NOMO-1 treated with dmso at 0.1 percent for 144 hours (cell line): ENCODE results near the gene SERTM1.
A peak's percentile ranks its signal among the peaks of the same experiment; 100 is the strongest.

Experiments used
- DNase-seq: peaks from one replicate; lab custom pipeline; 2025; ENCODE audit not compliant: unreplicated experiment; lab: John Stamatoyannopoulos, UW

SERTM1 gene

DNA sequence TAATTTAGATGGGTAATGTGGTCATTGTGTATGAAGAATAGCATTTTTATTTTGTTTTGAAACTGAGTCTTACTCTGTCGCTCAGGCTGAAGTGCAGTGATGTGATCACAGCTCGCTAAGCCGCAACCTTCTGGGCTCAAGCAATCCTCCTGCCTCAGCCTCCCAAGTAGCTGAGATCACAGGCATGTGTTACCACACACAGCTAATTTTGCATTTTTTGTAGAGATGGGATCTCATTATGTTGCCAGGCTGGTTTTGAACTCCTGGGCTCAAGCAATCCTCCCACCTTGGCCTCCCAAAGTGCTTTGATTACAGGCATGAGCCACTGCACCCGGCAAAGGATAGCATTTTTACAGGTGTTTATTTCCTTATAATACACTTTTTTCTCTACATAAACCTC is 36.6 kb downstream of the SERTM1 start:
- DNase-seq: no peak

DNA sequence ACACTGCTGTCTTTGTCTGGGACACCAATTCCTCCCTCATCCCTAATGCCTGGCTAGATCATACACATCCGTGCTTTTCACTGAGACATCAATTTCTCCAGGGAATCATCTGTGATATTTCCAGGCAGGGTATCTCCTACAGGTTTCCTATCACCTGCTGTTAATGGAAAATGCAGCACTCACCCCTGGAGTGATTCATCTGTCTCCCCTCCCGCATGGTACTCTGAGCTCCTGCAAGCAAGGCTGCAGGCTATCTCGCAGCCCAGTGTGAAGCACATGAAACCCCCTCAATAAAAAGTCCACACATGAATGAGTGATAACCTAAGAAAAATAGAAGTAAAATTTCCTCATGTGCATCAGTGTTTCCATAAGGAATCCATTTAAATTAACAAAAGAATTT is 38.5 kb downstream of the SERTM1 start:
- DNase-seq: no peak

DNA sequence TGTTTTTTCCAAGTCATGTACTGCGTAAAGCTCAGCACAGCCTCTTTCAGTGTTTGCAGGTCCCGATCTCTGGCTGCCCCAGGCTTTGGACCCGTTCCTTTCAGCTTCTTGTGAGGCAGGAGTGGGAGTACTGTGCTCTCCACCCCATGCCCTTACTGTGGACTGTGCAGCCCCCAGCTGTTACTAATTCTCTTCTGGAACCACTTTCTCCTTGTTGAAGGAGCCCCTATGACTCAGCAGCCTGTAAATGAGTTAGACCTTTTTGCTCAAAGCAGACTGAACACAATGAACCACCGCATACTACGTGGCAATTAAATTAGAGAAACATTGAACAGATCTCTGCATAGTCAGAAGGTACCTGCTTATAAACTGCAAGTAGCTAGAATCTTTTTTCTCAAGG is 39.0 kb downstream of the SERTM1 start:
- no peak for DNase-seq

DNA sequence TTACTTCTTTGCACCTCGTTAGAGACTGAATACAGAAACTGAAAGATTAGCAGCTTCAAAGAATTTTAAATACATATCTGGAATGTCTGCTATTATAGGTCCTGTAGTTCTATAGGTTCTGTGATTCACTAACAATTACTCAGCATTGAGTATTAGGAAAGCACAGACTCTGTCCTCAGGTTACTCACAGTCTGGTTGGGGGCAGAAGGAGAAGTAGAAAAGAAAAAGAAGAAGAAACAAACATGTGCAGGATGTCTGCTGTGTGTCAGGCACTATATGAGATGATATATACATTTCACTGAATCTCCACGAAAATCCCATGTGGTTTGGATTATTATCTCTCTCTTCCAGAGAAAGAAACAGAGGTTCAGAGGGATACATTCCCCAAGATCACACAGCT is 40.1 kb downstream of the SERTM1 start:
- DNase-seq: no peak

DNA sequence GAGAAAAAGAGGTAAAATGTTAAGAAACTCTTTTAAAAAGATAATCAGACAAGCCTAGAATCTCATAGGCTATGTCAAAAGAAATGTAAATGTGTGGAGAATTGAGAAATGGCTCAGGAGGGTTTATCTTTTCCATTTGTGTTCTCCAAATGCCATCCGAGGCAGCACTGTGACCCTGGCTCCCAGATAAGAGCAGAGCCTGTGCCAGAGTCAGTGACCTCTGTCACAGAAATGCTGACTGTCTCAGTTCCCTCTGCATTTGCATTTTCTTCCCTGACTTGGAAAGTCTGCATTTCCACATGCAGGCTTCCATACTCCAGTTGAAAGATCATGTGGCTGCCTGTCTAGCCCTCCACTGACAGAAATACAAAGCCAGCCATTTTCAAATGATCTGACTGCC is 42.0 kb downstream of the SERTM1 start:
- DNase-seq: no peak

DNA sequence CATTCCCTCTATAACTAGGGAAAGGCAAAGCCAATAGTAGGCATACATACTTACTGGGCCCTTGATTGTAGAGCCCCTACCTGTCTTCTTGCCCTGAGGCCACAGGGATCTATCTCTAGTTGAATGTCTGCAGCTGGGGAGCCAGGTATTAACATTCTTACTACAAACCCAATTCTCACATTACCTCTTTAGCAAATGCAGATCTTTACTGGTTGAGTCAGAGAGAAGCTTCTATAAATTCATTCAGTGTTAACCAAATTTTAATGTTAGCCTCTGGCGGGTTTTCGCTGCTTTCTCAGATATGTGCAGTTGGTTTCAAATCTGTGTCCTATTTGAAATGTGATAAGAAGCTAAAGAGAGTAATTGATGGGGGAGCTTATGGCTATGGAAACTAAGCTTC is 43.2 kb downstream of the SERTM1 start:
- DNase-seq: no peak

DNA sequence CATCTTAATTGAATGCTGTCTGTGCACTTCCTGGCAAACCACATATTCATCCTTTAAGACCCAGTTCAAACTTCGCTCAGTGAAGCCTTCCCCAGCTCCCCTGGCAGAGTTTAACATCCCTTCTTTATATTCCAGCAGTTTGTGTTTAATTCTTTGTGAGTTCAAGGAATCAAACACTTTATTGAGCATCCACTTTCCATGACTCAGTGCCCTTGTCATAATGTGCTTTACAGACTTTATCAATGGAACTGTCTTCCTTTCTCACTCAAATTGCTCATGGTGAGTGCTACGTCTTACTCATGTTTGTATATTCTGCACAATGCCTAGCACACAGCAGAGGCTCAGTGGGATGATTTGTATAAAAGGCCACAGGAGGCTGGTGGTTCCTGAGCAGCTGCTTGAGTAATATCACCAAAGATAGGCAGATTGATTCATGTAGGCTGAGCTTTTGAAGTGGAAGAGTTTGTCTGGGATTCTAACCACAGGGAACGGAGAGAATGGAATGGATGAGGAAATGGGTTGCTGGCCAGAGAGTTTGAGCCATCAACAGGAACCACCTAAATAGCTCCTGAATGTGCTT is 44.2 kb downstream of the SERTM1 start:
- DNase-seq: no peak

DNA sequence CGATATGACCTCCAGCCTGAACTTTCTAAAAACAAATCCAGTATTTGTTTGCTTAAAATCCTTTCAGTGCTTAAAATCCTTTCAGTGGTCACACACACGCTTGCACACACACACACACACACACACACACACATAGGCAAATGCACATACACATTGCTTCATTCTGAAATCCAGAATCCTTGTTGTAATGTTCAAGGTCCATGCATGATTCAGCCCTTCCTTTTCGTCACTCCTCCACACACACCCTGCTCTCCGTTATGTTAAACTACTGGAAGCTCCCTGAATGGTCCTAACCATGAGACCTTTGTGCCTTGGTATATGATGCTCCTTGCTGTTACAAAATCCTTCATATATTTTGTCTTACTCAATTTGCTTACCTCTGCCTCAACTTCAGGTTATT is 44.9 kb downstream of the SERTM1 start:
- no peak for DNase-seq

DNA sequence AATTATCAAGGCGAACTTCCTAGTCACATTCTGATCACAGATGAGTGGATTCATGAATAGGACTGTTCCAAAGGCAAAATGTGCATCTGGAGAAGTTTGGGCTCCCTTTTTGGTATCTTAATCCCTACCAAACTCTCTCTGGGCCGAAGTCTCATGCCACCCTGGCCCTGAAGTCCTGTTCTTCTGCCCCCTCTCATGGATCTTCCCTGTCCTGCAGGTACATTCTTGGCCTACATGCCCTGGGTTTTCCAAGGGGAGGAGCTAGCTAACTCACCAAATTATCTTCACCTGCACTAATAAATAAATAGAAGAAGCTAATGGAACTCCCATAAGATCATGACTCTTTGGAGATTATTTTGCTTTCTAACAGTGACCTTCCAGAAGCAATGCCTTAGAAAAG is 50.3 kb downstream of the SERTM1 start:
- no peak for DNase-seq

DNA sequence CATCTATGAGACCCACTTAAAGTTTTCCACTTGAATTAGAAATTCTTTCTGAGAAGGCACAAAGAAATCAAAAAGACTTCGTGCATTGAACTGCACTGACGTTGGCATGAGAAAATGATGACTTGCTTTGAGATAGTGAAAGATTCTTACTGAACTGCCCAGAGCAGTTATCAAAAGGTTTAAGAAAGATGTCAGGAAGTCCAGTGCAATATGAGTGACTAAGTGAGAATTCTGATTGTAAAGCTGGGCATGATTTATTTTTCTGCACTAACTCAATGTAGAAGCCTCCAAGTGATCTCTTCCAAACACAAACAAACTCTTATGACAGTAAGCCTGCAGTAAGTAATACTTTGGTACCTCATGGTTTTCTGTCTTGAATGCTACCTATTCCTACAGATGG is 52.1 kb downstream of the SERTM1 start:
- no peak for DNase-seq

DNA sequence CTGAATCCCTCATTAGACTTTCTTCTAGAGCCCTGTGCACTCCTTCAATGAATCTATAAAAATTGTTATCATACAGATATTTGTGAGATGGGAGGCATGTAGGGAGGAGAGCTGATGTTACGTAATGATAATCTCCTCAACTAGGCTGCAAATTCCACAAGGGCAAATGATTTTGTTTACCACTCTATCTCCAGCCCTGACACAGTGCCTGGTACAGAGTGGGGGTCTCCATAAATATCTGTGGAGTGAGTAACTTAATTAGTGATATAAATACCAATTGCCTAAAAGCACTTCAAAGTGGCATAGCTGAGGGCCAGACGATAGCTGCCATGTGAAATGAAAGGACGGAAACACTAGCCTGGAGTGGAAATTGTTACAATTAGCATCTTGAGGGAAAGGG is 54.2 kb downstream of the SERTM1 start:
- no peak for DNase-seq

DNA sequence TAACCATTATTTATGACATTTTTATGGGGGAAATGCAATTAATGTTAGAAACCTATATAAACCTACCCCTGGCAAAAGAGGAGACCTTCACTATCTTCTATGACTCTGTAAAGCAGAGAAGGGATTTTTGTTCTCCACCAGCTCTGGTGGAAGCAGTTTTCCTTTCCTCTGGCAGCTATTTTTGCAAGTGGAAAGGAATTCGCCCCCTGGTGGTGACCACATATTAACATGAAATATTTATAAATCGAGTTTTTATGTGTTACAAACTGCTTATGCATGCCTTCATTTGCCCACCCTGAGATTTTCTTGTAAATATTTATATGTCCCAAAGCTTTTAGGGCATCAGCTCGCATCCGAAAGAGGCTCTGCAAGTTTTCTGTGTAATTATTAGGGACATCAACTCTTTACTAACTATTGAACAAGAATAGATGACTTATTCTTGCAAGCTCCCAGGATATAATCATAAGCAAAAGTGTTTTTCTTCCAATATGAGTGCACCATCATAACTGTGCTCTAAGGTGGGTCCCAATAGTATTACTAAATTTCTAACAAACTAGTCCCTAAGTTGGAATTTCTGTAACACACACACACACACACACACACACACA is 62.4 kb downstream of the SERTM1 start:
- DNase-seq: peak; percentile 1

DNA sequence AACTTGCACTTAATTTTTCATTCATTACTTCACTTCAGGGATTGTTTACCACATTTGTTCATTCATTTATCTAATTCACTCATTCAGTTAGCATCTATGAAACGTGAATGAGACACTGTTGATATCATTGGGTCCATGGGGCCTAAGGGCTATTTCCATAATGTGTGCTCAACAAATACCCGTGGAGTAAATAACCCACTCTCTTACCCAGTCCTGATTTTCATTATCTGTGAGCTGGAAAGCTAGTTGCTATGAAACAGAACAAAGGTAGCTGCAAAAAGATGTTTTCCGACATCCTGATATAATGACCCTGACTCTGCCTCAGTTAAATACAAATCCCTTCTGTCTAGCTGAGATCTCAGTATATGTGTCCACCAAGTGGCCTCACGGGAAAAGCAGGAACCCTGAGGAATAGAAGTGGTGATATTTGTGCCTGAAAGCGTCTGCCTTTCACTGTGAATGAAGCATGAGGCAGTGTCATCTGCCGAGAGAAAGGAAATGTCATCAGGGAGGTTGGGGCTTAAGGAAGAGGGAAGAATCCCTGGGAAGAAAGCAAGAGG is 63.8 kb downstream of the SERTM1 start:
- DNase-seq: no peak

DNA sequence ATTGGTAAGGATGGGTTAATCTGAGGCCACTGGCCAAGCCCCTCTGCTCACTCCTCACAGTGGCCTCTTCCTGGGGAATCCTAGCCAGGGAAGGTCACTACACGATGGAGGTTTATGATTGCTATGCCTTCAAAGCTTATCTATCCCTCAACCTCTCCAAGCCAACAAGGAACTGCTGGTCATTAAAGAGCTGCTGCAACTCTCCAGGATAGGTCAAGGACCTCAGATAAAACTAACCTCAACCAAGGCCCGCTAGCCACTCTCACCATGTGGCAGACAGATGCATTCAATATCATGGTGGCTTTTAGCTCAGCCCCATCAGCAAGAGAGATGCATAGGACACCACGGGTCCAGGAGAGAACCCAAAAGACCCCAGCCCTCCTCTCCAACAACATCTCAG is 71.6 kb downstream of the SERTM1 start:
- no peak for DNase-seq

DNA sequence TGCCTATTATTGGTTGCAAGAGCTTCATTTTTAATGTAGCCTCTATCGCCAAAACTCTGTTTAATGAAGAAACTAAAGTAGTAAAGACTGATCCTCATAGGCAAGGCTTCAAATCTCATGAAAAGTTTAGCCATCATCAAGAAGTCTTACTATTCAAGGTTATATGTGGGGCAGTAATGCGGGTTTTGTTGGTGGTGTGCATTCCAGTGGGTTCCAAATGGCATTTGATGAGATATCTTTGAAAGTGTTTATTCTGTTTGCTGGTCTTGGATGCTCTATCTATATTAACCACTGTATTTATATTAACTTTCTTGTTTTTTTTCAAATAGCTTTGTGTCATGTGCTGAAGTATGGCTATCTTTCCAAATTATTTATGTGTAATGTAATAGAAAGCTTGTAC is 72.2 kb downstream of the SERTM1 start:
- DNase-seq: no peak
